Right atrium auricular region (tissue), 2 donors: ENCODE results near the gene EIF3A. TPM values are rescaled to one million over a fixed set of nuclear protein-coding genes. Genes with fewer than 3 reads are reported as not detected.
A peak's percentile ranks its signal among the peaks of the same experiment; 100 is the strongest.

Experiments used
- DNase-seq: peaks from one replicate; pipeline ENCODE4 v3.0.0-alpha.2; 2019; ENCODE audit warnings: low spot score
- H3K27ac ChIP-seq, 2 donors: fragments of 200-600 bp; sonication (generic); 1 replicate in 1 of 2; 2 replicates in 1 of 2; pipeline ENCODE4 v1.5.1; 2016 to 2019
- H3K27me3 ChIP-seq, 2 donors: fragments of 200-600 bp; sonication (generic); one replicate each; pipeline versions ENCODE4 v1.5.1 to v1.6.0; 2017 to 2019
- H3K36me3 ChIP-seq: fragments of 200-600 bp; sonication (generic); one replicate; pipeline ENCODE4 v1.5.1; 2016
- H3K4me1 ChIP-seq, 2 donors: fragments of 200-600 bp; sonication (generic); one replicate each; pipeline versions ENCODE4 v1.5.1 to v1.6.0; 2017 to 2019
- H3K4me3 ChIP-seq, 2 donors: fragments of 200-600 bp; sonication (generic); 1 replicate in 1 of 2; 2 replicates in 1 of 2; pipeline ENCODE4 v1.5.1; 2017 to 2019; ENCODE audit warnings: mild to moderate bottlenecking in 1 of 2, moderate library complexity in 1 of 2
- H3K9me3 ChIP-seq, 2 donors: fragments of 200-600 bp; sonication (generic); one replicate each; pipeline ENCODE4 v1.5.1; 2019
- CTCF ChIP-seq, 2 donors: fragments of 200-600 bp; sonication (generic); IDR thresholded peaks; one replicate each; pipeline ENCODE4 v1.5.1; 2019; ENCODE audit warnings: antibody characterized with exemption in 2 of 2
- total RNA-seq, 2 donors: library from RNA; depleted of rRNA; stranded (reverse); fragments of >200 nt; gene quantifications; one replicate each; pipeline ENCODE4 v1.1.0, GENCODE V29; 2016

EIF3A gene
- total RNA-seq: 10 to 100 TPM; 69.8 to 76.9 TPM

GRCh38 chr10:119080521-119081259, at the start of gene EIF3A:
TSS of gene EIF3A (minus strand) at chr10:119080817. CDS start at chr10:119080676, 141 bp downstream.
- peak; percentile 92 for DNase-seq
- peaks cover 0 to 43% of the 10 kb centered on the region in 2 donors for H3K4me1 ChIP-seq

GRCh38 chr10:119129721-119130120, 49.1 kb upstream of the EIF3A start:
- Histone ChIP-seq H3K27ac (no peak overlapping the region), H3K4me3 (no peak overlapping the region), H3K36me3 (peaks cover 35% of the 10 kb centered on the region), H3K27me3 (no peaks in the 10 kb centered on the region), H3K4me1 (no peaks in the 10 kb centered on the region), H3K9me3 (no peaks in the 10 kb centered on the region)
- no peak for TF ChIP-seq CTCF (IDR thresholded peaks at IDR 0.05)
- no peak for DNase-seq

More at GRCh38 chr10:119080521-119081259, at the start of gene EIF3A:
- H3K4me3 ChIP-seq: peak within 1 kb of the TSS; percentile 77 to 97
- H3K36me3 ChIP-seq: no peaks in the 10 kb centered on the region
- no peaks in the 10 kb centered on the region for H3K9me3 ChIP-seq
- TF ChIP-seq CTCF (IDR thresholded peaks at IDR 0.05): no peak
- H3K27ac ChIP-seq: peak within 1 kb of the TSS; percentile 94 to 99
- H3K27me3 ChIP-seq: no peaks in the 10 kb centered on the region

GRCh38 chr10:119125942-119126341, 45.3 kb upstream of the EIF3A start:
- peaks cover 0 to under 1% of the 10 kb centered on the region in 2 donors for H3K4me1 ChIP-seq
- TF ChIP-seq CTCF (IDR thresholded peaks at IDR 0.05): no peak
- H3K27ac ChIP-seq: no peak overlapping the region
- H3K36me3 ChIP-seq: peaks cover 50% of the 10 kb centered on the region
- no peak for DNase-seq
- no peaks in the 10 kb centered on the region for H3K9me3 ChIP-seq
- H3K4me3 ChIP-seq: no peak overlapping the region
- H3K27me3 ChIP-seq: no peaks in the 10 kb centered on the region

GRCh38 chr10:119120875-119121274, 40.3 kb upstream of the EIF3A start:
- Histone ChIP-seq H3K27ac (peak overlapping the region; percentile 49 to 61), H3K27me3 (no peaks in the 10 kb centered on the region), H3K4me1 (peaks cover 0 to 6% of the 10 kb centered on the region in 2 donors), H3K4me3 (no peak overlapping the region), H3K9me3 (no peaks in the 10 kb centered on the region), H3K36me3 (peaks cover 47% of the 10 kb centered on the region)
- no peak for TF ChIP-seq CTCF (IDR thresholded peaks at IDR 0.05)
- DNase-seq: no peak

GRCh38 chr10:119120413-119120867, 39.8 kb upstream of the EIF3A start:
- Histone ChIP-seq H3K4me3 (no peak overlapping the region), H3K4me1 (peaks cover 0 to 6% of the 10 kb centered on the region in 2 donors), H3K27ac (peak overlapping the region; percentile 49 to 61), H3K27me3 (no peaks in the 10 kb centered on the region), H3K9me3 (no peaks in the 10 kb centered on the region), H3K36me3 (peaks cover 43% of the 10 kb centered on the region)
- TF ChIP-seq CTCF (IDR thresholded peaks at IDR 0.05): no peak
- DNase-seq: no peak
